Aorta (tissue), 5 donors: Measurements from ENCODE around the gene TFB2M. TPM values are rescaled to one million over a fixed set of nuclear protein-coding genes. Genes with fewer than 3 reads are reported as not detected.

ENCODE experiments used
- ATAC-seq: fragments of 200-7000 bp; cut with Tn5 transposase; one replicate; pipeline ENCODE4 v1.9.1; 2022; ENCODE audit warnings: moderate library complexity; ENCODE audit not compliant: low FRiP score
- DNase-seq, 2 donors: peaks; one replicate each; pipeline ENCODE4 v3.0.0-alpha.2; 2020
- H3K27ac ChIP-seq, 2 donors: one replicate each; pipeline ENCODE4 v1.5.1; 2013; ENCODE audit warnings: low read length in 2 of 2, mild to moderate bottlenecking in 2 of 2, moderate library complexity in 2 of 2, control low read depth in 1 of 2, inconsistent platforms in 1 of 2, low read depth in 1 of 2
- H3K27me3 ChIP-seq, 2 donors: one replicate each; pipeline ENCODE4 v1.6.1; 2013; ENCODE audit warnings: control low read depth in 1 of 2, low read length in 1 of 2, mild to moderate bottlenecking in 1 of 2, moderate library complexity in 1 of 2; ENCODE audit not compliant: insufficient read depth in 2 of 2, control insufficient read depth in 1 of 2
- H3K36me3 ChIP-seq, 2 donors: one replicate each; pipeline ENCODE4 v1.6.1; 2013; ENCODE audit warnings: control low read depth in 1 of 2, low read length in 1 of 2, mild to moderate bottlenecking in 1 of 2; ENCODE audit not compliant: insufficient read depth in 2 of 2, control insufficient read depth in 1 of 2
- H3K4me1 ChIP-seq, 2 donors: one replicate each; pipeline ENCODE4 v1.6.1; 2013; ENCODE audit warnings: low read length in 2 of 2, control low read depth in 1 of 2, mild to moderate bottlenecking in 1 of 2, moderate library complexity in 1 of 2; ENCODE audit not compliant: insufficient read depth in 2 of 2, control insufficient read depth in 1 of 2
- H3K4me3 ChIP-seq, 2 donors: one replicate each; pipeline ENCODE4 v1.5.1; 2013; ENCODE audit warnings: low read length in 2 of 2, control low read depth in 1 of 2, mild to moderate bottlenecking in 1 of 2
- H3K9me3 ChIP-seq: one replicate; pipeline ENCODE4 v1.6.1; 2013; ENCODE audit warnings: mild to moderate bottlenecking, low read length; ENCODE audit not compliant: control insufficient read depth
- WGBS, 2 donors: extraction: QIAGEN DNeasy Blood & Tissue Kit; methylation state at CpG; one replicate each; pipeline ENCODE4 v1.1.7; 2013; 5-methylcytosine and 5-hydroxymethylcytosine counted together
- intact Hi-C, 2 donors: fragments of 100-400 bp; cut with DNase I; formaldehyde crosslinking; loops; one replicate each; pipeline versions ENCODE4 v1.14.2 to v1.15.0; 2022
- polyA plus RNA-seq, 2 donors: library from polyadenylated mRNA; stranded (reverse); fragments of 200-250 nt; gene quantifications; one replicate each; pipeline ENCODE4 v1.2.3, GENCODE V29; 2013
- total RNA-seq, 2 donors: library from RNA; stranded (reverse); fragmentation: NEBNext Ultra II Directional; extraction: Animal tissue kit (Norgen Biotek cat#: 25700); gene quantifications; one replicate each; pipeline ENCODE4 v1.2.1, GENCODE V29; 2021
- donor health status: healthy with polysubstance abuse.
- donor health status: Bipolar disorder and iron deficiency.
- donor health status: DM: no; HTN: no; CAD: no.
- donor health status: DM: no; HTN: no; CAD: no.
- donor health status: DM: yes; HTN: yes; CAD: no.

The TFB2M gene
- total and polyA plus RNA-seq, 4 donors: 3.8 to 5.8 (median 5.4) TPM

GRCh38 chr1:246510147-246511030 lies 55.7 kb downstream of the TFB2M start:
- Histone ChIP-seq H3K9me3 (peaks cover 5% of the 10 kb centered on the region), H3K27ac (no peak overlapping the region), H3K4me3 (no peak overlapping the region), H3K4me1 (no peaks in the 10 kb centered on the region), H3K36me3 (no peaks in the 10 kb centered on the region), H3K27me3 (no peaks in the 10 kb centered on the region)
- DNase-seq (no peak), ATAC-seq (no peak)
- 85 to 91% methylated on average over 13 of the region's 13 CpGs for WGBS, 2 donors
- intact Hi-C loops: no loop called here

GRCh38 chr1:246508897-246509688 lies 57.0 kb downstream of the TFB2M start:
- intact Hi-C loops: loop anchor here in 1 of 2 donors (5.0 kb wide), 1 partner anchor 188 kb away; no protein-coding TSS in a partner anchor
- DNase-seq: no peak
- WGBS, 2 donors: 89% methylated on average over 26 of the region's 26 CpGs

GRCh38 chr1:246506674-246507481 lies 59.2 kb downstream of the TFB2M start, which contains the start of gene SMYD3:
Gene SMYD3, minus strand, starts transcription at chr1:246507279.
- 1% methylated on average over 65 to 79 of the region's 79 CpGs for WGBS, 2 donors
- DNase-seq: peak; percentile 76 to 92

More at GRCh38 chr1:246508897-246509688, 57.0 kb downstream of the TFB2M start:
- ATAC-seq: no peak
- Histone ChIP-seq H3K9me3 (peaks cover 1% of the 10 kb centered on the region), H3K4me3 (no peak overlapping the region), H3K27ac (no peak overlapping the region), H3K27me3 (no peaks in the 10 kb centered on the region), H3K36me3 (no peaks in the 10 kb centered on the region), H3K4me1 (no peaks in the 10 kb centered on the region)

GRCh38 chr1:246506367-246506673 lies 59.7 kb downstream of the TFB2M start:
- intact Hi-C loops: loop anchor here in 1 of 2 donors (5.0 kb wide), 1 partner anchor 191 kb away; no protein-coding TSS in a partner anchor
- peak overlapping the region; percentile 51 to 72 for H3K4me3 ChIP-seq
- peaks cover 0 to 1% of the 10 kb centered on the region in 2 donors for H3K36me3 ChIP-seq
- WGBS, 2 donors: 11 to 12% methylated on average over 9 of the region's 9 CpGs
- DNase-seq (no peak), ATAC-seq (no peak)
- no peaks in the 10 kb centered on the region for H3K4me1 ChIP-seq
- no peaks in the 10 kb centered on the region for H3K9me3 ChIP-seq
- H3K27me3 ChIP-seq: no peaks in the 10 kb centered on the region
- H3K27ac ChIP-seq: no peak overlapping the region

More at GRCh38 chr1:246506674-246507481, 59.2 kb downstream of the TFB2M start, which contains the start of gene SMYD3:
- ATAC-seq: peak; percentile 95
- Histone ChIP-seq H3K4me3 (peak within 1 kb of the TSS; percentile 51 to 72), H3K27me3 (no peaks in the 10 kb centered on the region), H3K27ac (no peak within 1 kb of the TSS), H3K4me1 (no peaks in the 10 kb centered on the region), H3K36me3 (no peaks in the 10 kb centered on the region), H3K9me3 (no peaks in the 10 kb centered on the region)
- intact Hi-C loops: loop anchor here in 1 of 2 donors (5.0 kb wide), 1 partner anchor 190 kb away; no protein-coding TSS in a partner anchor

- intact Hi-C loops: loop anchor here in 1 of 2 donors (2.0 kb wide), 1 partner anchor 195 kb away; no protein-coding TSS in a partner anchor
- WGBS, 2 donors: 66 to 71% methylated on average over 7 of the region's 7 CpGs
Observed at GRCh38 chr1:246503341-246503740, 62.7 kb downstream of the TFB2M start.

GRCh38 chr1:246497331-246497915 lies 68.6 kb downstream of the TFB2M start:
- Histone ChIP-seq H3K4me1 (no peaks in the 10 kb centered on the region), H3K27ac (no peak overlapping the region), H3K36me3 (peaks cover 0 to 3% of the 10 kb centered on the region in 2 donors), H3K27me3 (no peaks in the 10 kb centered on the region), H3K4me3 (no peak overlapping the region), H3K9me3 (peaks cover 2% of the 10 kb centered on the region)
- WGBS, 2 donors: 54 to 56% methylated on average over 2 of the region's 2 CpGs
- intact Hi-C loops: no loop called here
- ATAC-seq (peak; percentile 62), DNase-seq (no peak)

More at GRCh38 chr1:246503341-246503740, 62.7 kb downstream of the TFB2M start:
- no peaks in the 10 kb centered on the region for H3K4me1 ChIP-seq
- H3K4me3 ChIP-seq: no peak overlapping the region
- peaks cover 0 to 3% of the 10 kb centered on the region in 2 donors for H3K36me3 ChIP-seq
- H3K9me3 ChIP-seq: peaks cover 2% of the 10 kb centered on the region
- H3K27ac ChIP-seq: no peak overlapping the region
- ATAC-seq (no peak), DNase-seq (no peak)
- no peaks in the 10 kb centered on the region for H3K27me3 ChIP-seq

- 30 to 33% methylated on average over 3 of the region's 3 CpGs for WGBS, 2 donors
- ATAC-seq: peak; percentile 63
Observed at GRCh38 chr1:246492611-246493245, 73.3 kb downstream of the TFB2M start.

More at GRCh38 chr1:246492611-246493245, 73.3 kb downstream of the TFB2M start:
- no peaks in the 10 kb centered on the region for H3K4me1 ChIP-seq
- no peak overlapping the region for H3K27ac ChIP-seq
- no peak overlapping the region for H3K4me3 ChIP-seq
- H3K9me3 ChIP-seq: no peaks in the 10 kb centered on the region
- no peak for DNase-seq
- no peaks in the 10 kb centered on the region for H3K27me3 ChIP-seq
- H3K36me3 ChIP-seq: no peaks in the 10 kb centered on the region
- intact Hi-C loops: loop anchor here (5.0 kb wide), 2 partner anchors 1335 to 1340 kb away; partner anchors contain the start of gene KIF26B (in 1 of the 2)
